IMR-90 (cell line): Measurements from ENCODE around the gene PNKD.
"Not testable (repeated sequence)": the region's sequence is repeated elsewhere in the genome, so short reads cannot be mapped to it uniquely, and the experiment has no call there.

Source experiments
- BHLHE40 ChIP-seq: fragments of 150-350 bp; IDR thresholded peaks from 2 replicates; pipeline ENCODE4 v1.6.1; 2016; ENCODE audit warnings: mild to moderate bottlenecking, low read depth, low read length
- CEBPB ChIP-seq: IDR thresholded peaks from 2 replicates; pipeline ENCODE4 v1.6.1; 2012; ENCODE audit warnings: low read depth, low read length, improper control_type of control experiment
- MAFK ChIP-seq: IDR thresholded peaks from 2 replicates; pipeline ENCODE4 v1.6.1; 2012; ENCODE audit warnings: low read depth, low read length, improper control_type of control experiment
- MAZ ChIP-seq: IDR thresholded peaks from 2 replicates; pipeline ENCODE4 v1.6.1; 2012; ENCODE audit warnings: low read depth, mild to moderate bottlenecking, low read length, improper control_type of control experiment, moderate library complexity, borderline replicate concordance
- MXI1 ChIP-seq: IDR thresholded peaks from 2 replicates; pipeline ENCODE4 v1.6.1; 2012; ENCODE audit warnings: low read depth, mild to moderate bottlenecking, low read length, moderate library complexity, borderline replicate concordance
- POLR2A ChIP-seq: IDR thresholded peaks from 2 replicates; pipeline ENCODE4 v1.6.1; 2012; ENCODE audit warnings: mild to moderate bottlenecking, low read depth, low read length
- RAD21 ChIP-seq: IDR thresholded peaks from 2 replicates; pipeline ENCODE4 v1.6.1; 2012; ENCODE audit warnings: low read length, improper control_type of control experiment
- RCOR1 ChIP-seq: IDR thresholded peaks from 2 replicates; pipeline ENCODE4 v1.6.1; 2012; ENCODE audit warnings: mild to moderate bottlenecking, low read length, improper control_type of control experiment; ENCODE audit not compliant: insufficient replicate concordance
- RFX5 ChIP-seq: IDR thresholded peaks from 2 replicates; pipeline ENCODE4 v1.8.0; 2012; ENCODE audit warnings: low read depth, mild to moderate bottlenecking, low read length, moderate library complexity
- SMC3 ChIP-seq: fragments of 150-350 bp; IDR thresholded peaks from 2 replicates; pipeline ENCODE4 v1.6.1; 2016; ENCODE audit warnings: low read depth, mild to moderate bottlenecking, antibody characterized with exemption, low read length, moderate library complexity
- TF ChIP-seq, protein P1 (sequence below): conservative IDR thresholded peaks from 2 replicates; pipeline ENCODE4 v1.5.1; 2012; ENCODE audit warnings: mild to moderate bottlenecking, low read depth, low read length, improper control_type of control experiment
- TF ChIP-seq, protein P2 (sequence below): fragments of 150-350 bp; IDR thresholded peaks from 2 replicates; pipeline ENCODE4 v1.6.1; 2017; ENCODE audit warnings: mild to moderate bottlenecking, antibody characterized with exemption, low read length, low read depth

DNA sequence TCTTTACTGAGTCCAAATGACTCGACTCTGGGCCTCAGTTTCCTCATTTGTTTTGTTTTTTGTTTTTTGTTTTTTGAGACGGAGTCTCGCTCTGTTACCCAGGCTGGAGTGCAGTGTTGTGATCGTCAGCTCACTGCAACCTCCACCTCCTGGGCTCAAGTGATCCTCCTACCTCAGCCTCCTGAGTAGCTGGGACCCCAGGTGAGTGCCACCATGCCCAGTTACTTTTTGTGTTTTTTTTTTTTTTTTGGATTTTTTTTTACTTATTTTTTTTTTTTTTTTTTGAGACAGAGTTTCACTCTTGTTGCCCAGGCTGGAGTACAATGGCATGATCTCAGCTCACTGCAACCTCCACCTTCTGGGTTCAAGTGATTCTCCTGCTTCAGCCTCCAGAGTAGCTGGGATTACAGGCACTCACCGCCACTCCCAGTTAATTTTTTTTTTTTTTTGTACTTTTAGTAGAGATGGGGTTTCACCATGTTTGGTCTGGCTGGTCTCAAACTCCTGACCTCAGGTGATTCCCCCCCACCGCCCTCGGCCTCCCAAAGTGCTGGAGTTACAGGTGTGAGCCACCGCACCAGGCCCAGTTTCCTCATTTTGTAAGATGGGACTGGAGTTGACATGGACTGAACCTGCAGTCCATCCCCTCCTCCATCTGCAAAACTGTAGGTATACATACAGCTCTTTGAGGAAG, 3.0 kb downstream of the PNKD start:
- TF ChIP-seq MAFK, POLR2A, RAD21, RFX5, MAZ, BHLHE40, CEBPB, SMC3, MXI1, RCOR1: not testable (repeated sequence)
- TF ChIP-seq, protein P1, sequence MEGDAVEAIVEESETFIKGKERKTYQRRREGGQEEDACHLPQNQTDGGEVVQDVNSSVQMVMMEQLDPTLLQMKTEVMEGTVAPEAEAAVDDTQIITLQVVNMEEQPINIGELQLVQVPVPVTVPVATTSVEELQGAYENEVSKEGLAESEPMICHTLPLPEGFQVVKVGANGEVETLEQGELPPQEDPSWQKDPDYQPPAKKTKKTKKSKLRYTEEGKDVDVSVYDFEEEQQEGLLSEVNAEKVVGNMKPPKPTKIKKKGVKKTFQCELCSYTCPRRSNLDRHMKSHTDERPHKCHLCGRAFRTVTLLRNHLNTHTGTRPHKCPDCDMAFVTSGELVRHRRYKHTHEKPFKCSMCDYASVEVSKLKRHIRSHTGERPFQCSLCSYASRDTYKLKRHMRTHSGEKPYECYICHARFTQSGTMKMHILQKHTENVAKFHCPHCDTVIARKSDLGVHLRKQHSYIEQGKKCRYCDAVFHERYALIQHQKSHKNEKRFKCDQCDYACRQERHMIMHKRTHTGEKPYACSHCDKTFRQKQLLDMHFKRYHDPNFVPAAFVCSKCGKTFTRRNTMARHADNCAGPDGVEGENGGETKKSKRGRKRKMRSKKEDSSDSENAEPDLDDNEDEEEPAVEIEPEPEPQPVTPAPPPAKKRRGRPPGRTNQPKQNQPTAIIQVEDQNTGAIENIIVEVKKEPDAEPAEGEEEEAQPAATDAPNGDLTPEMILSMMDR, result not testable (repeated sequence)
- TF ChIP-seq, protein P2, sequence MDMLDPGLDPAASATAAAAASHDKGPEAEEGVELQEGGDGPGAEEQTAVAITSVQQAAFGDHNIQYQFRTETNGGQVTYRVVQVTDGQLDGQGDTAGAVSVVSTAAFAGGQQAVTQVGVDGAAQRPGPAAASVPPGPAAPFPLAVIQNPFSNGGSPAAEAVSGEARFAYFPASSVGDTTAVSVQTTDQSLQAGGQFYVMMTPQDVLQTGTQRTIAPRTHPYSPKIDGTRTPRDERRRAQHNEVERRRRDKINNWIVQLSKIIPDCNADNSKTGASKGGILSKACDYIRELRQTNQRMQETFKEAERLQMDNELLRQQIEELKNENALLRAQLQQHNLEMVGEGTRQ, result not testable (repeated sequence)
